Bronchial epithelial cell (primary cell): ENCODE data around the gene TEDC2. TPM values are rescaled to one million over a fixed set of nuclear protein-coding genes. Genes with fewer than 3 reads are reported as not detected.

ENCODE experiments used
- DNase-seq: peaks from one replicate; pipeline ENCODE4 v3.0.0-alpha.2; 2010; ENCODE audit warnings: low read depth
- FAIRE-seq: peaks from 2 replicates; lab custom pipeline; 2011; peaks lifted over from hg19 to GRCh38; lab: Jason Lieb, UNC
- H3K27me3 ChIP-seq: 2 replicates; pipeline ENCODE4 v1.5.1; 2011; ENCODE audit warnings: low read length; ENCODE audit not compliant: control insufficient read depth, insufficient read depth
- H3K36me3 ChIP-seq: 2 replicates; pipeline ENCODE4 v1.5.1; 2011; ENCODE audit warnings: low read length; ENCODE audit not compliant: control insufficient read depth, insufficient read depth
- H3K4me3 ChIP-seq: 2 replicates; pipeline ENCODE4 v1.5.1; 2011; ENCODE audit warnings: mild to moderate bottlenecking, low read depth, low read length, control low read depth
- CTCF ChIP-seq: IDR thresholded peaks from 2 replicates; pipeline ENCODE4 v1.5.1; 2011; ENCODE audit warnings: mild to moderate bottlenecking, moderate library complexity, low read length, control low read depth, inconsistent platforms; ENCODE audit not compliant: insufficient read depth, severe bottlenecking
- total RNA-seq: library from RNA; depleted of rRNA; stranded (reverse); fragments of >200 nt; gene quantifications from 2 replicates; pipeline ENCODE4 v1.2.1, GENCODE V29; 2014

Gene TEDC2
- total RNA-seq, 1 donor from 2014 or later, result 0.53 TPM

GRCh38 chr16:2512735-2513404, 53.0 kb downstream of the TEDC2 start:
- DNase-seq (no peak), FAIRE-seq (no peak)
- peak overlapping the region; percentile 97 for H3K4me3 ChIP-seq
- peaks cover 7% of the 10 kb centered on the region for H3K36me3 ChIP-seq
- TF ChIP-seq CTCF, result no peak
- H3K27me3 ChIP-seq, result no peaks in the 10 kb centered on the region

- no peak for FAIRE-seq
- peak within 1 kb of the TSS; percentile 97 for H3K4me3 ChIP-seq
- no peaks in the 10 kb centered on the region for H3K27me3 ChIP-seq
- no peak for TF ChIP-seq CTCF
- DNase-seq, result peak; percentile 70
- peaks cover 9% of the 10 kb centered on the region for H3K36me3 ChIP-seq
These were observed 53.8 kb downstream of the TEDC2 start, which contains the start of gene ATP6V0C for GRCh38 chr16:2513405-2514332. Gene ATP6V0C (plus strand): TSS chr16:2513952. CDS start chr16:2514104, 152 bp downstream.

Other genes starting within 250 kb of the TEDC2 start
- gene BRICD5, start 249.2 kb upstream of the TEDC2 start, total RNA-seq, result 0.53 and 1.2 TPM in 2 replicates
- gene PGP, start 245.3 kb upstream of the TEDC2 start, total RNA-seq, result 9.1 and 9.5 TPM in 2 replicates
- gene E4F1, start 236.5 kb upstream of the TEDC2 start, total RNA-seq, result 26.6 and 34.4 TPM in 2 replicates
- under 0.01 and 0.64 TPM in 2 replicates for gene DNASE1L2, start 223.7 kb upstream of the TEDC2 start, total RNA-seq
- 87.8 and 140 TPM in 2 replicates for gene ECI1, start 208.5 kb upstream of the TEDC2 start, total RNA-seq
- gene RNPS1, start 192.0 kb upstream of the TEDC2 start, total RNA-seq, result 73.5 and 84.7 TPM in 2 replicates
- under 0.01 and 0.51 TPM in 2 replicates for gene ABCA3, start 119.4 kb upstream of the TEDC2 start, total RNA-seq
- 3.9 and 5.4 TPM in 2 replicates for gene CCNF, start 30.7 kb upstream of the TEDC2 start, total RNA-seq
- gene NTN3, start 11.2 kb downstream of the TEDC2 start, total RNA-seq, result under 0.01 TPM in 1 of 2 replicates, not detected in the other
- gene TBC1D24, start 15.0 kb downstream of the TEDC2 start, total RNA-seq, result 4.7 and 5.4 TPM in 2 replicates
- 7.9 and 13.2 TPM in 2 replicates for gene ATP6V0C, start 53.8 kb downstream of the TEDC2 start, total RNA-seq
- 27.7 and 35.8 TPM in 2 replicates for gene AMDHD2, start 60.3 kb downstream of the TEDC2 start, total RNA-seq
- 0.26 TPM in 1 of 2 replicates, not detected in the other for gene CEMP1, start 71.3 kb downstream of the TEDC2 start, total RNA-seq
- 11.8 and 17.7 TPM in 2 replicates for gene PDPK1, start 77.9 kb downstream of the TEDC2 start, total RNA-seq
- gene KCTD5, start 222.4 kb downstream of the TEDC2 start, total RNA-seq, result 28.4 and 46.1 TPM in 2 replicates